Mucosa of stomach (tissue), 1 donor: ENCODE results near the gene KATNBL1.

Source experiments
- H3K27me3 ChIP-seq: one replicate; pipeline ENCODE4 v1.7.0; 2013; ENCODE audit warnings: mild to moderate bottlenecking, low read length; ENCODE audit not compliant: control insufficient read depth, insufficient read depth
- H3K36me3 ChIP-seq: one replicate; pipeline ENCODE4 v1.7.0; 2013; ENCODE audit warnings: low read length; ENCODE audit not compliant: control insufficient read depth, insufficient read depth
- H3K4me1 ChIP-seq: one replicate; pipeline ENCODE4 v1.7.0; 2013; ENCODE audit warnings: mild to moderate bottlenecking, low read length; ENCODE audit not compliant: control insufficient read depth, insufficient read depth
- H3K4me3 ChIP-seq: one replicate; pipeline ENCODE4 v1.7.0; 2013; ENCODE audit warnings: low read length
- H3K9ac ChIP-seq: one replicate; pipeline ENCODE4 v1.7.0; 2013; ENCODE audit warnings: mild to moderate bottlenecking, low read length, moderate library complexity
- H3K9me3 ChIP-seq: one replicate; pipeline ENCODE4 v1.7.0; 2013; ENCODE audit warnings: mild to moderate bottlenecking, low read length, moderate library complexity; ENCODE audit not compliant: control insufficient read depth
- donor health status: Pancreatic carcinoma.

Gene KATNBL1

GRCh38 chr15:34209421-34210282 lies at the start of gene KATNBL1:
Gene KATNBL1, minus strand, starts transcription at chr15:34210096. Its CDS starts 46,420 bp downstream, at chr15:34163676.
- Histone ChIP-seq H3K4me1 (peaks cover 11% of the 10 kb centered on the region), H3K9ac (peak within 1 kb of the TSS; percentile 90), H3K36me3 (no peaks in the 10 kb centered on the region), H3K27me3 (no peaks in the 10 kb centered on the region), H3K4me3 (peak within 1 kb of the TSS; percentile 41), H3K9me3 (no peaks in the 10 kb centered on the region)

- Histone ChIP-seq H3K4me3 (no peak overlapping the region), H3K9me3 (no peaks in the 10 kb centered on the region), H3K4me1 (no peaks in the 10 kb centered on the region), H3K36me3 (no peaks in the 10 kb centered on the region), H3K9ac (no peak overlapping the region), H3K27me3 (no peaks in the 10 kb centered on the region)
Observed at GRCh38 chr15:34259566-34259965, 49.7 kb upstream of the KATNBL1 start.

- no peaks in the 10 kb centered on the region for H3K36me3 ChIP-seq
- H3K4me3 ChIP-seq = no peak overlapping the region
- no peaks in the 10 kb centered on the region for H3K9me3 ChIP-seq
- no peak overlapping the region for H3K9ac ChIP-seq
- no peaks in the 10 kb centered on the region for H3K4me1 ChIP-seq
- H3K27me3 ChIP-seq = no peaks in the 10 kb centered on the region
Observed at GRCh38 chr15:34258151-34258550, 48.3 kb upstream of the KATNBL1 start.

GRCh38 chr15:34252545-34252944 lies 42.6 kb upstream of the KATNBL1 start:
- H3K9me3 ChIP-seq = no peaks in the 10 kb centered on the region
- H3K27me3 ChIP-seq = no peaks in the 10 kb centered on the region
- H3K4me1 ChIP-seq = no peaks in the 10 kb centered on the region
- H3K36me3 ChIP-seq = no peaks in the 10 kb centered on the region
- no peak overlapping the region for H3K9ac ChIP-seq
- H3K4me3 ChIP-seq = no peak overlapping the region

- H3K9ac ChIP-seq = no peak overlapping the region
- H3K36me3 ChIP-seq = no peaks in the 10 kb centered on the region
Observed at GRCh38 chr15:34248190-34248589, 38.3 kb upstream of the KATNBL1 start.

GRCh38 chr15:34246276-34246976 lies 36.5 kb upstream of the KATNBL1 start:
- Histone ChIP-seq H3K4me3 (no peak overlapping the region), H3K36me3 (no peaks in the 10 kb centered on the region), H3K9me3 (no peaks in the 10 kb centered on the region), H3K9ac (no peak overlapping the region), H3K4me1 (no peaks in the 10 kb centered on the region), H3K27me3 (no peaks in the 10 kb centered on the region)

More at GRCh38 chr15:34248190-34248589, 38.3 kb upstream of the KATNBL1 start:
- H3K4me3 ChIP-seq = no peak overlapping the region
- H3K4me1 ChIP-seq = no peaks in the 10 kb centered on the region
- H3K9me3 ChIP-seq = no peaks in the 10 kb centered on the region
- no peaks in the 10 kb centered on the region for H3K27me3 ChIP-seq

- H3K9me3 ChIP-seq = no peaks in the 10 kb centered on the region
- H3K4me3 ChIP-seq = no peak overlapping the region
- H3K4me1 ChIP-seq = no peaks in the 10 kb centered on the region
- H3K27me3 ChIP-seq = no peaks in the 10 kb centered on the region
- no peak overlapping the region for H3K9ac ChIP-seq
- peaks cover 4% of the 10 kb centered on the region for H3K36me3 ChIP-seq
Observed at GRCh38 chr15:34243226-34243625, 33.3 kb upstream of the KATNBL1 start.

GRCh38 chr15:34242331-34242710 lies 32.4 kb upstream of the KATNBL1 start:
- Histone ChIP-seq H3K4me3 (no peak overlapping the region), H3K27me3 (no peaks in the 10 kb centered on the region), H3K9me3 (no peaks in the 10 kb centered on the region), H3K4me1 (no peaks in the 10 kb centered on the region), H3K9ac (no peak overlapping the region), H3K36me3 (peaks cover 4% of the 10 kb centered on the region)

GRCh38 chr15:34241376-34242330 lies 31.8 kb upstream of the KATNBL1 start:
- H3K4me3 ChIP-seq = no peak overlapping the region
- no peaks in the 10 kb centered on the region for H3K27me3 ChIP-seq
- H3K9me3 ChIP-seq = no peaks in the 10 kb centered on the region
- peaks cover 4% of the 10 kb centered on the region for H3K36me3 ChIP-seq
- H3K4me1 ChIP-seq = no peaks in the 10 kb centered on the region
- no peak overlapping the region for H3K9ac ChIP-seq

- Histone ChIP-seq H3K36me3 (peaks cover 4% of the 10 kb centered on the region), H3K4me1 (no peaks in the 10 kb centered on the region), H3K27me3 (no peaks in the 10 kb centered on the region)
Observed at GRCh38 chr15:34240537-34240936, 30.6 kb upstream of the KATNBL1 start.

GRCh38 chr15:34239151-34239808 lies 29.4 kb upstream of the KATNBL1 start:
- Histone ChIP-seq H3K36me3 (peaks cover 4% of the 10 kb centered on the region), H3K9ac (no peak overlapping the region), H3K9me3 (no peaks in the 10 kb centered on the region), H3K4me3 (no peak overlapping the region), H3K4me1 (no peaks in the 10 kb centered on the region), H3K27me3 (no peaks in the 10 kb centered on the region)

More at GRCh38 chr15:34240537-34240936, 30.6 kb upstream of the KATNBL1 start:
- no peak overlapping the region for H3K9ac ChIP-seq
- H3K9me3 ChIP-seq = no peaks in the 10 kb centered on the region
- H3K4me3 ChIP-seq = no peak overlapping the region
